RPMI8226 (cell line): ENCODE measurements around the gene S100A7.
"Not testable (repeated sequence)": the region's sequence is repeated elsewhere in the genome, so short reads cannot be mapped to it uniquely, and the experiment has no call there.

Source experiments
- DNase-seq: peaks from one replicate; pipeline ENCODE4 v3.0.0-alpha.2; 2015

The S100A7 gene

DNA sequence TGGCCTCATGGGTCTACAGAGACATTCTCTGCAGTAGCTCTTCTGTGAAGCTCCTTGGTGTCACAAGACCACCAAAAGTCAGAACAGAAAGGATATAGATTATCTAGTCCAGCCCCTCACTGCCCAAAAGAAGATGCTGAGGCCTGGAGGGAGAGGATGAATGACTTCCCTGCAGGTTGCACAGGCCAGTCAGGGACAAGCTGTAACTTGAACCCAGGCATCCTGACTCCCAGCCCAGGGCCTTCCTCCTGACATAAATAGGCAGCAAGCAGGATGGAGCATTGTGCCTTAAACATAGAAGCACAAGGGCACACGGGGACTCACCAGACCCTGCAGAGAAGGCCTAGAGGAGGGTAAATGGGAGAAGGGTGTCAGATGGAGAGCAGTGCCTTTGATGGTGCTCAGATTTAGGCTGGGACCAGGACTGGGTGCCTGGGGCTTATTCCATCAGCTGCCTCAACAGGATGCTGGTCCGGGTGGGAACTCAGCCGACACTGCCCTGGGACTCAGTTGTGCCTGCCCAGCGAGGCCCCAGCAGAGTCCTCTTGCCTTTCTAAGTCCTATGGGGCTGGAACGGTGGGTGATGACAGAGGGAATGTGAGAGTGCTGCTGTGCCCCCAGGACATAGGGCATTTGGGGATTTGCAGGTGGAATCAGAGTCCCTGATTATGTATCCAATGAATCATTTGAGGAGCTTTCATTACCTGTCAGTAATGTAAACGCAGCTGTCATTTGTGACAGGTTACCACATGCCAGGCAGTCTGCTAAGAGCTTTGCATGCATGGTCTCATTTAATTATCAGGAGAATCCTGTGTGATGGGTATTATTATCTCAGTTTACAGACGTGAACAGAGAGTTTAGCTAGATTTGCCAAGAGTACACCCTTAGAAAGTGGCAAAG is 30.9 kb downstream of the S100A7 start:
- no peak for DNase-seq

GRCh38 chr1:153428791-153429190 is 31.7 kb downstream of the S100A7 start:
- DNase-seq: no peak

DNA sequence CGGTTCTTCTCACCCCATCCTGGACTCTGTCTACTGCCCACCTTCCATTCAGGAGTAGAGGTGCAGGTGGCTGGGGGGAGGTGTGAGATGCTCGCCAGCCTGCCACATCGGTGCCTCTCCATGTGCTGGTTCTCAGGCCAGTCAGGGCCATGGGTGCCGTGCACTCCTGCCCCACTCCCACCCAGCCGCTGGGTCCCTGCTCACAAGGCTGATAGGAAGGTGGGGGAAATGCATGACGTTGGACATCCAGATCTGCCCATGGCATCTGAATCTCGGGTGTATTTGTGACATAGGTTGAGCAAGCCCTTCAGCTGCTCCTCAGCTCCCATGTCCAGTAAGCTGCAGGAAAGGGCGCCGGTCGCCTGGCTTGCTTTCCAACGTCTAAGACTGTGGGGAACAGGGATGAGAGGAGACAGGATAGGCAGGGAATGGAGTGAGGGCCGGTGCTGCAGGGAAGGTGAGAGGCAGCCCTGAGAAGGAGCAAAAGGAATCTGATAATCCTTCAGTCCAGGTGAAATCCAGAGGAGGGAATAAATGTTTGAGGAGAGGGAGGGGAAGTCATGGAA is 32.3 kb downstream of the S100A7 start:
- DNase-seq: no peak

GRCh38 chr1:153426809-153427208 is 33.6 kb downstream of the S100A7 start:
- no peak for DNase-seq

- peak; percentile 83 for DNase-seq
Observed at GRCh38 chr1:153422450-153423068, 37.9 kb downstream of the S100A7 start.

- no peak for DNase-seq
Observed at GRCh38 chr1:153420306-153420705, 40.1 kb downstream of the S100A7 start.

GRCh38 chr1:153419436-153419793 is 41.0 kb downstream of the S100A7 start:
- not testable (repeated sequence) for DNase-seq

- not testable (repeated sequence) for DNase-seq
Observed at GRCh38 chr1:153418758-153419435, 41.6 kb downstream of the S100A7 start.

GRCh38 chr1:153417136-153417888 is 43.1 kb downstream of the S100A7 start:
- DNase-seq: no peak

DNA sequence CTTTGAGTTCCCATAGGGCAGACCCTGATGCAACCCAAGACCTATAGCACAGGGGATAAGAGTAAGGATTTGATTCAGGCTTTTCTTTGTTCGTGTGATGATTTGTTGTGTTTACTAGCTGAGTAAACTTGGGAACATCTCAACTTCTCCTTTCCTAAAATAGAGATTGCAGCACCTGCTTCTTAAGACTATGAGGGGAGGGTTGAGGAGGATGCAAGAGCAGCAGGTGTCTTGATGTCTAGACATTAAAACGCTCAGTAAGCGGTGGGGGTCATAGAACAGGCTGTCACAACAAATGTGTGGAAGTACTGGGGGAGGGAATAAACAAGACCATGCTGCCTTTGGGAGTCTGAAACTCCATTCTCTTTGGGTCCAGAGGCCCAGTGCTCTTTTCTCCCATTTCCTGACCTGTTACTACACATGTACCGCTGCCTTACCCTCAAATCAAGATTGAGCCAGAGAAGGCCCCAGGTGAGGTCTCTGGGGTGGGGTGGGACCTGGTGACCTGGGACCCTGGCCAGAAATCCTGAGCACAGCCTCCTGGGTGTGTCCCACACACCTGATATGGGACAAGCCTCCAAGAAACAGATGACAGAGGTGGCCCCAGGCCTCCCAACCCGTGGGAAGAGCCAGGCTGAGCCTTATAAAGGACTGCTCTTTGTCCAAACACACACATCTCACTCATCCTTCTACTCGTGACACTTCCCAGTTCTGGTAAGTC is 44.4 kb downstream of the S100A7 start, which contains the start of gene S100A7A:
TSS of gene S100A7A (plus strand) at position 671 of the 721 bp plus-strand sequence. CDS start 1,563 bp downstream, outside the sequence.
- DNase-seq: peak; percentile 29

DNA sequence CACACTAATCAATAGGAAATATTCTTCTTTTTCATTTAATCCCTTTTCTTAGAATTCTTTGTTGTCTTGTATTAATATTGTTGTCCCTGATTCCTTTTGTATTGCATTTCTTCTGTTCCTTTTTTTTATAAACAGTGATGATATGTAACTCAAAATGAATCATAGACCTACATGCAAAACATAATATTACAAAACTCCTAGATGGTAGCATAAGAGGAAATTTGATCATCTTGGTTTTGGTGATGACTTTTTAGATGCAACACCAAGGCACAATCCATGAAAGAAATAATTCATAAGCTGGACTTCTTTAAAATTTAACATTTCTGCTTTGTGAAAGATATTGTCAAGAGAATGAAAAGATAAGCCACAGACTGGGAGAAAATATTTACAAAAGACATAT is 46.5 kb downstream of the S100A7 start:
- DNase-seq: not testable (repeated sequence)
